Heart left ventricle (tissue), 16 donors: Measurements from ENCODE around the gene LRRC3. TPM values are rescaled to one million over a fixed set of nuclear protein-coding genes. Genes with fewer than 3 reads are reported as not detected.

ENCODE experiments used
- ATAC-seq, 4 donors: fragments of 200-7000 bp; cut with Tn5 transposase; one replicate each; pipeline ENCODE4 v1.9.1; 2020 to 2022; ENCODE audit warnings: moderate library complexity in 4 of 4, mild to moderate bottlenecking in 3 of 4, moderate number of reproducible peaks in 1 of 4
- DNase-seq, 5 donors: peaks; one replicate each; pipeline ENCODE4 v3.0.0-alpha.2; 2020
- H3K27ac ChIP-seq, 12 donors: fragments of 200-600 bp; sonication (generic) in 4 of 12; one replicate each; pipeline versions ENCODE4 v1.5.0 to v1.8.0; 2016 to 2022; ENCODE audit warnings: mild to moderate bottlenecking in 2 of 12
- H3K27me3 ChIP-seq, 9 donors: fragments of 200-600 bp; sonication (generic) in 2 of 9; one replicate each; pipeline versions ENCODE4 v1.5.1 to v1.8.0; 2016 to 2022; ENCODE audit warnings: mild to moderate bottlenecking in 3 of 9
- H3K36me3 ChIP-seq, 9 donors: fragments of 200-600 bp; sonication (generic) in 2 of 9; one replicate each; pipeline versions ENCODE4 v1.5.0 to v1.8.0; 2018 to 2022; ENCODE audit warnings: mild to moderate bottlenecking in 2 of 9
- H3K4me1 ChIP-seq, 12 donors: fragments of 200-600 bp; sonication (generic) in 4 of 12; one replicate each; pipeline versions ENCODE4 v1.5.0 to v1.8.0; 2016 to 2022; ENCODE audit warnings: mild to moderate bottlenecking in 3 of 12
- H3K4me3 ChIP-seq, 12 donors: fragments of 200-600 bp; sonication (generic) in 4 of 12; one replicate each; pipeline versions ENCODE4 v1.5.0 to v1.8.0; 2017 to 2022; ENCODE audit warnings: mild to moderate bottlenecking in 9 of 12, moderate library complexity in 4 of 12
- H3K9me3 ChIP-seq, 12 donors: fragments of 200-600 bp; sonication (generic) in 4 of 12; one replicate each; pipeline versions ENCODE4 v1.5.0 to v1.8.0; 2016 to 2022; ENCODE audit warnings: mild to moderate bottlenecking in 1 of 12
- CTCF ChIP-seq, 12 donors: fragments of 200-600 bp; sonication (generic) in 4 of 12; IDR thresholded peaks; one replicate each; pipeline versions ENCODE4 v1.5.0 to v1.8.0; 2018 to 2022; ENCODE audit warnings: antibody characterized with exemption in 12 of 12, mild to moderate bottlenecking in 5 of 12
- POLR2A ChIP-seq, 2 donors: fragments of 450-650 bp; IDR thresholded peaks; one replicate each; pipeline ENCODE4 v1.6.1; 2017; ENCODE audit warnings: antibody characterized with exemption in 2 of 2, mild to moderate bottlenecking in 2 of 2, moderate library complexity in 2 of 2
- WGBS, 4 donors: extraction: QIAGEN DNeasy Blood & Tissue Kit in 2 of 4; methylation state at CpG; one replicate each; pipeline versions ENCODE4 v1.1.5 to v1.1.7; 2013 to 2018; 5-methylcytosine and 5-hydroxymethylcytosine counted together
- intact Hi-C, 10 donors: fragments of 100-400 bp; cut with DNase I; formaldehyde crosslinking; loops; one replicate each; pipeline versions ENCODE4 v1.11.1 to v1.14.2; 2022
- polyA plus RNA-seq, 2 donors: library from polyadenylated mRNA; stranded (reverse); fragments of 200-250 nt; gene quantifications; one replicate each; pipeline ENCODE4 v1.2.3, GENCODE V29; 2013
- total RNA-seq, 9 donors: library from RNA; depleted of rRNA in 2 of 9; stranded (reverse); fragments of >200 nt in 2 of 9; fragmentation: NEBNext Ultra II Directional in 3 of 9; extraction: Animal tissue kit (Norgen Biotek cat#: 25700) in 3 of 9; gene quantifications; one replicate each; pipeline versions ENCODE4 v1.1.0 to v1.2.4, GENCODE V29; 2016 to 2023
- donor health status: ischemic (EF 13 %, LVEDD 7.1; RV severe dilation, severe dysfunction).
- donor health status: healthy with polysubstance abuse.
- donor health status: DM: no; HTN: yes; CAD: no.
- donor health status: DM: no; HTN: no; CAD: no.
- donor health status: ischemic (EF 25% LVEDD 6.9; RV normal size, moderate dysfunction).
- donor health status: ischemic (EF 25% LVEDD 5.7; RV mildly dilated, moderate dysfunction).
- donor health status: healthy.
- donor health status: DM: yes; HTN: yes; CAD: no.
- donor health status: ischemic (EF 35%, LVEDD 5.7; RV mildly dilated, moderate dysfunction).
- donor health status: nonischemic (EF 11% LVEDD 7.7; RV severe dilation, severe dysfunction).
- donor health status: DM: yes; HTN: yes; CAD: no.
- donor health status: PGD.
- donor health status: ischemic (EF 29% LVEDD 5.4; RV normal size, mild dysfunction).
- donor health status: nonischemic (EF 23%, LVEDD 6.1; RV moderate dilation, normal function).

Gene LRRC3
- total and polyA plus RNA-seq, 11 donors: 1.4 to 5.8 (median 2.3) TPM

- Histone ChIP-seq H3K27me3 (no peaks in the 10 kb centered on the region), H3K4me1 (peaks cover 0 to 17% (median 2%) of the 10 kb centered on the region in 12 donors), H3K27ac (no peak overlapping the region), H3K4me3 (no peak overlapping the region), H3K9me3 (peaks cover 0 to 13% (median 1%) of the 10 kb centered on the region in 12 donors), H3K36me3 (peaks cover 0 to 28% (median 0%) of the 10 kb centered on the region in 9 donors)
- ATAC-seq (no peak), DNase-seq (peak in 2 of 5 donors; percentile 11 to 40)
- intact Hi-C loops: loop anchor here in 1 of 10 donors (5.0 kb wide), 1 partner anchor 48 kb away; no protein-coding TSS in a partner anchor
- WGBS, 4 donors: 86 to 92% (median 88%) methylated on average over 25 to 28 of the region's 28 CpGs
- TF ChIP-seq POLR2A (IDR thresholded peaks at IDR 0.05) (no peak), CTCF (IDR thresholded peaks at IDR 0.05) (no peak)
These were observed 20.2 kb upstream of the LRRC3 start for GRCh38 chr21:44434936-44435635.

GRCh38 chr21:44436111-44436611 is 19.1 kb upstream of the LRRC3 start:
- Histone ChIP-seq H3K4me3 (no peak overlapping the region), H3K27ac (no peak overlapping the region), H3K9me3 (peaks cover 0 to 6% (median 0%) of the 10 kb centered on the region in 12 donors), H3K36me3 (peaks cover 0 to 32% (median 0%) of the 10 kb centered on the region in 9 donors), H3K4me1 (peaks cover 0 to 17% (median 2%) of the 10 kb centered on the region in 12 donors), H3K27me3 (no peaks in the 10 kb centered on the region)
- DNase-seq (peak in 2 of 5 donors; percentile 12 to 30), ATAC-seq (no peak)
- TF ChIP-seq POLR2A (IDR thresholded peaks at IDR 0.05): no peak
- no peak for TF ChIP-seq CTCF (IDR thresholded peaks at IDR 0.05)
- 92 to 96% (median 93%) methylated on average over 11 to 13 of the region's 13 CpGs for WGBS, 4 donors
- intact Hi-C loops: loop anchor here in 1 of 10 donors (5.0 kb wide), 1 partner anchor 49 kb away; no protein-coding TSS in a partner anchor

- WGBS, 4 donors: 82 to 91% (median 85%) methylated on average over 16 to 18 of the region's 18 CpGs
- no peaks in the 10 kb centered on the region for H3K27me3 ChIP-seq
- no peaks in the 10 kb centered on the region for H3K9me3 ChIP-seq
- no peak for TF ChIP-seq POLR2A (IDR thresholded peaks at IDR 0.05)
- no peak for TF ChIP-seq CTCF (IDR thresholded peaks at IDR 0.05)
- peak overlapping the region in 1 of 12 donors; percentile 87 for H3K27ac ChIP-seq
- intact Hi-C loops: loop anchor here in 1 of 10 donors (5.0 kb wide), 1 partner anchor 50 kb away; no protein-coding TSS in a partner anchor
- no peak overlapping the region for H3K4me3 ChIP-seq
- peaks cover 0 to 32% (median 0%) of the 10 kb centered on the region in 9 donors for H3K36me3 ChIP-seq
- DNase-seq: peak in 2 of 5 donors; percentile 7 to 40
- ATAC-seq: no peak
- H3K4me1 ChIP-seq: peaks cover 0 to 17% (median 2%) of the 10 kb centered on the region in 12 donors
These were observed 18.4 kb upstream of the LRRC3 start for GRCh38 chr21:44436958-44437357.

GRCh38 chr21:44437371-44437695 is 18.0 kb upstream of the LRRC3 start:
- Histone ChIP-seq H3K36me3 (peaks cover 0 to 32% (median 0%) of the 10 kb centered on the region in 9 donors), H3K9me3 (no peaks in the 10 kb centered on the region), H3K4me3 (no peak overlapping the region), H3K4me1 (peaks cover 0 to 17% (median 2%) of the 10 kb centered on the region in 12 donors), H3K27me3 (no peaks in the 10 kb centered on the region), H3K27ac (peak overlapping the region in 4 of 12 donors; percentile 74 to 89 (median 87))
- TF ChIP-seq POLR2A (IDR thresholded peaks at IDR 0.05): no peak
- TF ChIP-seq CTCF (IDR thresholded peaks at IDR 0.05): no peak
- ATAC-seq (no peak), DNase-seq (peak in 2 of 5 donors; percentile 23 to 34)
- intact Hi-C loops: loop anchor here in 1 of 10 donors (5.0 kb wide), 1 partner anchor 50 kb away; no protein-coding TSS in a partner anchor
- WGBS, 4 donors: 85 to 93% (median 86%) methylated on average over 3 to 5 of the region's 5 CpGs
